NCI-H2081 (cell line): ENCODE measurements around the gene FAM117B.
A peak's percentile ranks its signal among the peaks of the same experiment; 100 is the strongest.

ENCODE experiments used
- DNase-seq, 2 experiments: peaks; one replicate each; lab custom pipeline; 2025; lab: John Stamatoyannopoulos, UW

Gene FAM117B

DNA sequence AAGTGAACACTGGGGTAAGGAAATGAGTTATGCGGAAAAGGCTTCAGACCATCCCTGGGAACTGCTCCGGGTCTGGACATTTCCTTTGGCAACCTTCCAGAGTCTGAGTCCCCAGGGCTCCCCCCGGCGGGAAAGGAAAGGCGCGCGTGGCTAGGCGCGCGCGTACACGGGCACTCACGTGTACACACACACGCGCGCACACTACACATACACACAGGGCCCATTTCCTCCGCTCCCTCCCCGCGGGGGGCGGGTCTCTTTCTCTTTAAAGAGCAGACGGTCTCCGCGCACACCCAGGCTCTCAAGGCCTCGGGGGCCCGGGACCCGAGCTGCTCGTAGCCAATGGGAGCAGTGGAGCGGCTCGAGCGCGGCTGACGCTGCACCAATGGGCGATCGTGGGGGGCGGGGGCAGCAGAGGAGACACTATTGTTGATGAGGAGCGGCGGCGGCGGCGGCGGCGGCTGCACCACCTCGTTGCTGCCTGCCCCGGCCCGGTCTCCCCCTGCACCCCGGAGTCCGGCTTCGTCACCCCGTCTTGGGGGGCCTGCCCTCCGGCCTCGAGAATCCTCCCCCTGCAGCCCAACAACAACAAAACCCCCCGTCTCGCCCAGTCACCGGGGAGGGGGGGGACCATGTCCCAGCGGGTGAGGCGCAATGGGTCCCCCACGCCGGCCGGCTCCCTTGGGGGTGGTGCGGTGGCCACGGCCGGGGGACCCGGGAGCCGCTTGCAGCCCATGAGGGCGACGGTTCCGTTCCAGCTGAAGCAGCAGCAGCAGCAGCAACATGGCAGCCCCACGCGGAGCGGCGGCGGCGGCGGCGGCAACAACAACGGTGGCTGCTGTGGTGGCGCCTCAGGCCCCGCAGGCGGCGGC lies at the start of gene FAM117B:
Gene FAM117B (plus strand): TSS at position 414 of the 872 bp plus-strand sequence. CDS start 219 bp downstream, at position 633.
- peak; percentile 99 for DNase-seq

- peak; percentile 82 to 85 for DNase-seq
Measured at GRCh38 chr2:202588647-202589581, 45.9 kb upstream of the FAM117B start.

DNA sequence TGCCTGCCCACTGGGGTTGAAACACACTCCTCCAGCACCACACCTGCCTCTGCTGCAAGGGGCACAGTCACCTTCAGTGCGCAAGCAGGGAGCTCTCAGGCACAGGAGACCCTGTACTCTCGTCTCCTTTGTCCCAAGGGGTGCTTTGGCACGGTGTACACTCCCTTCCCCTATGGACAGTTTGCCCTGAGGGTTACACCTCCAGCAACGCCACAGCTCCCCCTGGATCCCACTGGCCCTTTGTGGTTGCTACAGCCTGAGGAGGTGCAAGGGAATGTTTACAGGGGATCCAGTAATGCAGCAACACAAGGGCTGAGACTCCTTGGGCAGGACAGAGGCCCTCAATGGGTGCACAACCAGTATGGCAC lies 45.2 kb upstream of the FAM117B start:
- no peak for DNase-seq

DNA sequence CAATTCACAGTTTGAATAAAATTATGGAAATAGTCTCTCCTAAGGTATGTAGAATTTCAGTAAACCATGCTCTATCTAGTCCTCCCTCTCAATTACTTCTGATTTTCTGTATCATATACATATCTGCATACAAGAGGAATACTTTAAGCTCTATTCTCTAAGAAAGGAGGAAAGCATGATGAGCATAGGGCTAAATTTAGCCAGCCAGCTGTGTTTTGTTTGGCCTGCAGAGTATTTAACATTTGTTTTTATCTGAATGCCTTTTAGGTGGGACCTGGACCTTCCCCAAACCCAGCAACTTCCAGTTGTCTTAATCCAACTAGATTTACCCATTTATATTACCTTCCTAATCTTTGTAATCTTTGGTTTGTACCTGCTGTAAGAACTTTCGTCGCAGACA lies 42.2 kb upstream of the FAM117B start:
- DNase-seq, result no peak

- DNase-seq, result no peak
Measured at GRCh38 chr2:202599105-202599504, 35.7 kb upstream of the FAM117B start.

DNA sequence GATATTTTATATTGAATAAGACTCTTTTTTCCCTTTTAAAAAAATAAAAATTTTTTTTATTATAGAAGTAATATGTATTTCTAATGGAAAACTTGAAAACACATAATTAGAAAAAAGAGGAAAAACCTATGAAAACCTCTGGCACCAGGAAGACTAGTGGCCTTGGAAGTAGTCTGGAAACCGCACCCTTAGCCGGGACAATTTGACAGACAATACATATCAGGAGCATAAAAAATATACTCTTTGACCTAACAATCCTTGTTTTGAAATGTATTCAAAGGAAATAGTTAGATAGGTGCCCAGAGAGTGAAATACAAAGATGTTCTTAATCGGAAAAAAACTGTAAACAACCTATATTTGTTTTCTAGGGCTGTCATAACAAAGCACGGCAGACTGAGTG lies 34.9 kb upstream of the FAM117B start:
- no peak for DNase-seq

- DNase-seq, result no peak
Measured at GRCh38 chr2:202604699-202605098, 30.1 kb upstream of the FAM117B start.

DNA sequence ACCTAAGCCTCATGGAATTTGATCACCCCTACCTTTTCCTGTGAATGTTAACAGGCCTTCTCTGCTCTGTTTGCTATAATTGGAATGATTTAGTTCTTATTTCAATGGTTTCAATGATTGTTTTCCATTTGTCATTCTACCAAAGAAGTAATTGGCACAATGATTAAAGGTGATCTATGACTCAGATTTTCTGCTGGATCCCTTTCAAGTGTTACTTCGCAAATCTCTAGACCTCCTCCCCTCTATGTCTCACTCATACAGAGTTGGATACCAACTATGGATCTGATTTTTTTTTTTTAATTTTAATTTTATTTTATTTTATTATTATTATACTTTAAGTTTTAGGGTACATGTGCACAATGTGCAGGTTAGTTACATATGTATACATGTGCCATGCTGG lies 29.6 kb upstream of the FAM117B start:
- DNase-seq, result no peak

- no peak for DNase-seq
Measured at GRCh38 chr2:202608142-202608852, 26.5 kb upstream of the FAM117B start.

- DNase-seq, result no peak
Measured at GRCh38 chr2:202609381-202610145, 25.2 kb upstream of the FAM117B start.

DNA sequence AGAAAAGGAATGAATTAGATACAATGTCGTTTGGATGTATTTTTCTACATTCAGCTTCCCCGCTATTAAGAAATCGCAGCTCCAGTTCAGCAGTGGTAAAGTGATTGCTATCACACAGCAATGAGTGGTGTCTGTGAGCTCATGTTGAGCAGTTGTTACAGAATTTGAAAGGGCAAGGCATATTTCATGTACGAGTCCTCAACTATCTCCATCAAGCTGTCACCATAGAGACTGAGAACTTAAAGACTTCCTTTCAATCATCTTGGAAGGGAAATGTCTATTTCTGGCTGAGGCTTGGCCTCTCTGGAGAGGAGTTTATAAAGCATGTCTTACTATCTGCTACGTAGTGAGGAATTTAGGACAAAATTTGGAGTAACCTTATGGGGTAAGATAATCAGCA lies 24.4 kb upstream of the FAM117B start:
- DNase-seq, result no peak

- no peak for DNase-seq
Measured at GRCh38 chr2:202612145-202612544, 22.6 kb upstream of the FAM117B start.

DNA sequence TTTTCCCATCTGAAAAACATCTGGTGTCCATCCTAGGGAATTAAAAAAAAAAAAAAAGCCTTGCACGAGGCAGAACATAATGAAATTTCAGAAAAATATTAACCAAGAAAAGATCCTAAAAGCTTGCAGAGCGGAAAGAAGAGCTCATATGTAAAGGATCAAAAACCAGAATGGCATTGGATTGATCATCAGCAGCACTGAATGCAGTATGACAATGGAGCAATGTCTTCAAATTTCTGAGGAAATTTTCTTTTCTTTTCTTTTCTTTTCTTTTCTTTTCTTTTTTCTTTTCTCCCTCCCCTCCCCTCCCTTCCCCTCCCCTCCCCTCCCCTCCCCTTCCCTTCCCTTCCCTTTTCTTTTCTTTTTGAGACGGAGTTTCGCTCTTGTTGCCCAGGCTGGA lies 21.3 kb upstream of the FAM117B start:
- no peak for DNase-seq

DNA sequence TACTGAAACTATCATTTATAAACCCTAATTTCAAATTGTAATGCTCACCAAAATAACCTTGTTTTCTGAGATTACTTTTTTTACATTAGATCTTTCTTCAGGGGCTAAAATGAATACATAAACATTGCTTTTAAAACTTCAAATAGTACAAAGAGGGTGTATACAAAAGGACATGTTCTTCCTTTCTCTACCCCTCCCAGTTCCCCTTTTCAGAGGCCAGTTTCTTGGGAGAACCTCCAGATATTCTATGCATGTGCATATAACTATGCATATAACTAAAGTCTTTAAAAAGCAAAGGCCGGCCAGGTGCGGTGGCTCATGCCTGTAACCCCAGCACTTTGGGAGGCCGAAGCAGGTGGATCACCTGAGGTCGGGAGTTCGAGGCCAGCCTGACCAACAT lies 10.6 kb upstream of the FAM117B start:
- no peak for DNase-seq

- no peak for DNase-seq
Measured at GRCh38 chr2:202627042-202627441, 7.7 kb upstream of the FAM117B start.

GRCh38 chr2:202628646-202629198 lies 6.0 kb upstream of the FAM117B start:
- DNase-seq, result no peak

GRCh38 chr2:202632682-202633290 lies 2.0 kb upstream of the FAM117B start:
- DNase-seq, result no peak

DNA sequence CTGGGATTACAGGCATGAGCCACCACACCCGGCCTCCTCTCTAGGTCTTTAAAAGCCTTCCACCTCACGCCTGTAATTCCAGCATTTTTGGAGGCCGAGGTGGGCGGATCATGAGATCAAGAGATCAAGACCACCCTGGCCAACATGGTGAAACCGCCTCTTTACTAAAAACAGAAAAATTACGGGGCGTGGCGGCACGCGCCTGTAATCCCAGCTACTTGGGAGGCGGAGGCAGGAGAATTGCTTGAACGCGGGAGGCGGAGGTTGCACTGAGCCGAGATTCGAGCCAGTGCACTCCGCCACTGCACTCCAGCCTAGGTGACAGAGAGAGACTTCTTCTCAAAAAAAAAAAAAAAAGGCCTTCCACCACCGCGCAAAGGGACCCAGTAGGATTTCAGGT lies 1.3 kb upstream of the FAM117B start:
- no peak for DNase-seq

DNA sequence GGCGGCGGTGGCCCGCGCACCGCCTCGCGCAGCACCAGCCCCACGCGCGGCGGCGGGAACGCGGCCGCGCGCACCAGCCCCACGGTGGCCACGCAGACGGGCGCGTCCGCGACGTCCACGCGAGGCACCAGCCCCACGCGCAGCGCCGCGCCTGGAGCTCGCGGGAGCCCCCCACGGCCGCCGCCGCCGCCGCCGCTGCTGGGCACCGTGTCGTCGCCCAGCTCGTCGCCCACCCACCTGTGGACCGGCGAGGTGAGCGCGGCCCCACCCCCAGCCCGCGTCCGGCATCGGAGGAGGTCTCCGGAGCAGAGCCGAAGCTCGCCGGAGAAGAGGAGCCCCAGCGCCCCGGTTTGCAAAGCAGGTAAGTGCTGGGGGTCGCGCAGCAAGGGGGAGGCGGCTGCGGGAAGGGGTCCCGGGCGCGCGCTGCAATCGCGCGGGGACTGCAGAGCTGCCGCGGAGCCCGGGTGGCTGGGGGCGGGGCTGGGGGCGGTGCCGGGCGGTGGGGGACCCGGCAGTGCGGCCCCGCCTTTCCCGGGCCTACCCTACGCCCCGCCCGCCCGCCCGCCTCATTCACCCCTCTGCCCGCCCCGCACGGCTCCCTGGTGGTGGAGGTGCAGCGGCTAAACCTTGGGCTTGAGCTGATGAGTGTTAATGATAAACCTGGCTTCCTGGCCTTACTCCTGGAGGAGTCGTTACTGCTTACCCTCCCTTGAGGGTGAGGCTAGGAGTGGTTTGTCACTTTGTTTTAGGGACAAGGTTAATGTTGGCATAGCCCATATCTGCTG lies 851 bp downstream of the FAM117B start:
- peak; percentile 69 to 82 for DNase-seq

DNA sequence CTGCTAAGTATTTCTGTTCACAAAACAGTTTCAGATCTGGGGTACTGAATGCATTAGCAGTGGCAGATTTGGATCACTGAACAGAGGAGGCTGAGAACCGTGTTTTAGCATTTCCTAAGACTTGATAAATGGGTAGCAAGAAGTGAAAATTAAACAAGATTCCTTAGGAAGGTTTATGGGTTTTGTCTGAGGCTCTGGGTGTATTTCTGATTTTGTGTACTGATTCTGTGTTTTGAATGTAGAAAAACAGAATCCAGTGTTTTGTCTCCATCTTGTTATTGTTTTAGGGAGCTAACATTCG lies 1.4 kb downstream of the FAM117B start:
- no peak for DNase-seq
